ENCODE measurements around the gene PIEZO2.

Gene PIEZO2

GRCh38 chr18:11070593-11070992, 78.8 kb downstream of the PIEZO2 start:
- DNase-seq (ENCODE audit: low read depth in 4 of 4, low spot score in 1 of 4), result no peak

DNA sequence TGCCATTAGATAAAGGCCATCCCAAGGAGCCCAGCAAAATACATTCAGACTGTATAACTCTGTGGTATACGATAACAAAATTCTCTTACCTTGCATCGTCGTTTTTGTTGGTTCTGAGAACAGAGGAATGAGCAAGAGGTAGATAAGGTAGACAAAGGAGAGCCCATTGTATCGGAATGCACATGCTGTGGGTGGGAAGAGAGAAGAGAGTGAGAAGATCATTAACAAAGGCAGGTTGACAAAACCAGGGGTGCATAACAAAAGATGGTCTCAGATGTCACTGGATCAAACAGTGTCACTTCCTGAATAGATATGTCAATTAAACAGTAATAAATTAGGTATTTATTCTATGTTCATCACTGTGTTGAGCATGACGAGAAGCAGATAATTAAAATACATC, 83.3 kb downstream of the PIEZO2 start:
- DNase-seq (ENCODE audit: low read depth in 4 of 4, low spot score in 1 of 4), result no peak

GRCh38 chr18:11064727-11065460, 84.5 kb downstream of the PIEZO2 start:
- DNase-seq (ENCODE audit: low read depth in 4 of 4, low spot score in 1 of 4), result no peak

DNA sequence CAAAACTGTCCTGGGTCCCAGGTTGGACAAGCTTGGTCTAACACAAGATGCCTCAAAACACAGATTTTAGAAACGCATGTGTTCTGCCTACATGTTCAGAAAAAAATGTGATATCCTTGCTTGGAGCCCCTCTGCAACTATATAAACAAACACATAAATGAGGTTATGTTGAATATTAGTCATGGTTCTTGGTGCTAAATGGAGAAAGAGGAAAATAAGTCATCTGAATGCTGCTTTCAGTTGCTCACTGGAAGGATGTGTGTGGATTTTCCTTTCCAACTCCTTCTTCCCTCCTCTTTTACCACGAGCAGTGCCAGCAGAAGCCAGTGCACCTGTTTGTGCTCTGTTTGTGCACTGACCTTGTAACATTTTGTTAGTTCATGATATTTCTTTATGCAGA, 85.3 kb downstream of the PIEZO2 start:
- DNase-seq (ENCODE audit: low read depth in 4 of 4, low spot score in 1 of 4), result no peak

DNA sequence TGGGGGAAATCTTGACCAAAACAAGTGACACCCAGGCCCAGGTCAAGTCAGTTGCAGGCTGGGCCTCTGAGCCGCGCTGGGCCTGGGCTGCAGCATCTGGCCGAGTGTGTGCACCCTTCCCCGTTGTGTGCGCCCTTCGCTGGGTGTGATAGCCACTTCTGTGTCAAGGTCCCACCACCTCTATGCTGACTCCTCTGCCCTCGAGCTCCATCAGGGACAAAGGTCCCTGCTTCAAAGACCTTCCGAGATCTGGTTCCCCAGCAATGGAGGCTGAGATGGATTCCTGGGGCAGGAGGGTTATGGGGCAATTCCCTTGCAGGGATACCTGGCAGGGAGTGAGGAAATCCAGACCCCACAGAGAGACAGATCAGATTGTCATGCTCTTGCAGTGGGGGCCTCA, 93.6 kb downstream of the PIEZO2 start:
- no peak for DNase-seq (ENCODE audit: low read depth in 4 of 4, low spot score in 1 of 4)

DNA sequence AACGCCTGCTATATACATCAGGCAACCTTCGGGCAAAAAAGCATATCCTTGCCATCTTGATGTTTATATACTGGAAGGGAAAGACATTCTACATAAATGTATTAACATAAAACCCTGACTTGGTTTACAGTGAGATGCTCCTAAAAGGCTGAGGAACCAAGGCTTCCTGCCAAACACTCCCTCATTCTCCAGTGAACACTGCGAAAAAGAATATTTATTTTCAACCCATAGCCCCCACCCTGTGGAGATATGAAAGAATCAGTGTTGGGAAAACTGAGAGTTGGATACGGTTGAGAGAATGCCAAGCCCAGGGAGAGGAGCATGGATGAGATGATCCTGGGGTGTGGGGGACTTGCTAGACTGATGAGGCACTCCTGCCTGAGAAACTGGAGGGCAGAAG, 94.9 kb downstream of the PIEZO2 start:
- DNase-seq (ENCODE audit: low read depth in 4 of 4, low spot score in 1 of 4), result no peak

DNA sequence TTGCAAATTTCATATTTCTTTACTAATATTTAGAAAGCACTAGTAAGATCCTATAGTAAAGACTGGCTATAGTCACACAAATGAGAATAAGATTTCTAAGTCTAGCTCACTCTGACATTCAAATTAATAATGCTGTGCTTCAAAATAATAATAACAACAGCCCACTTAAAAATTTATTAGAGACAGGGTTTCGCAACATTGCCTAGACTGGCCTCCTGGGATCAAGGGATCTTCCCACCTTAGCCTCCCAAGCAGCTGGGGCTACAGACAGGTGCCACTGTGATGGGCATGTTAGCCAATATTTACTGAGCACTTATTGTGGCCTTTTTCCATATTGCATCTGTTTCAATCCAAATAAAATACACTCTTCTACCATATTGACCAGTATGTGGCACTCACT, 96.1 kb downstream of the PIEZO2 start:
- DNase-seq (ENCODE audit: low read depth in 4 of 4, low spot score in 1 of 4), result no peak

DNA sequence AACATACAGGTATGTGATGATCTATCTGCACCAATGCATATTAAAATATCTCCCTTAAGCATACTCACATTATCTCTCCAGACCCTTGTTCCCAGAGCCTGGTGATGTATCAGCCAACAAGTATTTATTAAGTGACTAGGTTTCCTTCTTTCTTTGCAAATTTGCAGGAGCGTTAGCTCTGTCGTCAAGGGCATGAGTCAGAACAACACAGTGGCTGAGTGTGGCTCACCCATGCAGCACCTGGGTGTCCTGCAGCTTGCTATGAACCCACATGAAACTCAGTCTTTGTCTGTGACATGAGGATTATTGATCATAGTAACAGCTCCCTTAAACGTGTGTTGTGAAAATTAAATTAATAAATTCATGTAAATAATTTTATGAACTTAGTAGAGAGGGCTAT, 96.6 kb downstream of the PIEZO2 start:
- DNase-seq (ENCODE audit: low read depth in 4 of 4, low spot score in 1 of 4), result no peak

DNA sequence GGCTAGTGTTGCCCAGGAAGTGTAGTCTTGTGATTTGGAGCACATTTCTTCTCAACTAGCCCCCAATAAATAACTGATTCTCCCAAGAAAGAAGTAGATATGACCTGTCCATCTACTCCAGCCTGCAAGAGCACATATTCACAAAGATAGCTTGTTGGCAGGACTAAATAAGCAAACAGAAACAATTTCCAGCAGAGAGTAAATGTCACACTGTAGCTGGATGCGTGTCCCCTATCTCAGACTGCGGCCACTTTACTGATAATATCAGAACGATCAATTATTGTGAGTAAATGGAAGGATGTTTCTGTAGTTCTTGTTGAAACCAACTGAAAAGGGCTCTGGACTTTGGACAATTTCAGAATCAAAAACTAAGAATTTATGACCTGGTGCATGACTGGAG, 97.9 kb downstream of the PIEZO2 start:
- no peak for DNase-seq (ENCODE audit: low read depth in 4 of 4, low spot score in 1 of 4)

GRCh38 chr18:11050966-11051365, 98.4 kb downstream of the PIEZO2 start:
- no peak for DNase-seq (ENCODE audit: low read depth in 4 of 4, low spot score in 1 of 4)

- no peak for DNase-seq (ENCODE audit: low read depth in 4 of 4, low spot score in 1 of 4)
These were observed 101.6 kb downstream of the PIEZO2 start for GRCh38 chr18:11047817-11048216.

DNA sequence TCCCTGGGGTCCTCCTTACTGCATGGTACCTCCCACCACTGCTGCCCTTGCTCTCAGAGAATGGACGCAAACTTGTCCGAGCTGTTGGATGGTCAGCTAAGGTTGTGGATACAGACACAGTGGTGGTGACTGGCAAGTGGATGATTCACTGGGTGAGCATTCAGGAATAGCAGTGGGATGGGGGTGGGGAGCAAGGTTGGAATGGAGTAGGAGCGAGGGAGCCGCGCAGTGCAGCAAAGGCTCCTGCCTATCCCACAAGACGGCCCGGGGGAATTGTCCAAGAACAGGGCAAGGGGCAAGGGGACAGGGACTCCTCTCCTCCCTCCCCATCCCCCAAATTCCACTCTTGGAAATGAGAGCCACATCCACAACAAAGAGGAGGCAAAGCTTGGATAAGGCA, 102.2 kb downstream of the PIEZO2 start:
- DNase-seq (ENCODE audit: low read depth in 4 of 4, low spot score in 1 of 4), result no peak

DNA sequence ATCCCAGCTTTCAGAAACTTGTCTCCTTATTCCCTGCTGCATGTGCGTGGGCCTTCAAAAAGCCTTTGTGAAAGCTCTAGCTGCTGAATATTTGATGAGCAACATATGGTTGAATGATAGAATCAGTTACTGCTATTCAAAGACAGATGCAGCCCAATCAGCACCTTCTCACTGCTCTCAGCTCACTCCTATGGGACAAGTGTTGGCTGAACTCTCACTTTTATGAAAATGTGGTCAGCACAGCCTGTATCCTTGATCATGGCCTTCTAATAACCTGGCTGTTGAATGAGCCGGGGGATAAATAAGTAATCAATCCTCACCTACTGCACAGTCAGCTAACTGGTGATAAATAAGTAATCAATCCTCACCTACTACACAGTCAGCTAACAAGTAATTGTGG, 103.2 kb downstream of the PIEZO2 start:
- DNase-seq (ENCODE audit: low read depth in 4 of 4, low spot score in 1 of 4), result no peak

GRCh38 chr18:11043694-11044093, 105.7 kb downstream of the PIEZO2 start:
- no peak for DNase-seq (ENCODE audit: low read depth in 4 of 4, low spot score in 1 of 4)

GRCh38 chr18:11042247-11042646, 107.1 kb downstream of the PIEZO2 start:
- DNase-seq (ENCODE audit: low read depth in 4 of 4, low spot score in 1 of 4), result no peak

GRCh38 chr18:11040823-11041656, 108.3 kb downstream of the PIEZO2 start:
- no peak for DNase-seq (ENCODE audit: low read depth in 4 of 4, low spot score in 1 of 4)

DNA sequence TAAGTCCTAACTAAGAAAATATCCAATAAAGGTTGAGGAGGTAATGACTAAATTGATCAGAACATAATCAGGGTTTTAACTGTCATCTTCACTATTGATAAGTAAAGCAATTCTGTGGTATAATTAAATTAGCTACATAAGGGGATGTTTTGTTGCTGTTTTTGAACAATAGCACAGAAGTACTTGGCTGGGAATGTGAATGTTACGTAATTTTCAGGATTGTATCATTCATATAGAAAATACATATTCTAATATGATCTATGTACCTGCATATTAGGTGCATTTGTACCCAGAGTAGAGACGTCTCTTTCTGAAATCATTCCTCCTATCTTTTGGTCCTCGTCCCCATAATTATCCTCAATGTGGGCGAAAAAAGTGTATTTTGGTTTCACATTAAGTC, 109.0 kb downstream of the PIEZO2 start:
- DNase-seq (ENCODE audit: low read depth in 4 of 4, low spot score in 1 of 4), result no peak

GRCh38 chr18:11037533-11038240, 111.7 kb downstream of the PIEZO2 start:
- DNase-seq (ENCODE audit: low read depth in 4 of 4, low spot score in 1 of 4), result no peak

DNA sequence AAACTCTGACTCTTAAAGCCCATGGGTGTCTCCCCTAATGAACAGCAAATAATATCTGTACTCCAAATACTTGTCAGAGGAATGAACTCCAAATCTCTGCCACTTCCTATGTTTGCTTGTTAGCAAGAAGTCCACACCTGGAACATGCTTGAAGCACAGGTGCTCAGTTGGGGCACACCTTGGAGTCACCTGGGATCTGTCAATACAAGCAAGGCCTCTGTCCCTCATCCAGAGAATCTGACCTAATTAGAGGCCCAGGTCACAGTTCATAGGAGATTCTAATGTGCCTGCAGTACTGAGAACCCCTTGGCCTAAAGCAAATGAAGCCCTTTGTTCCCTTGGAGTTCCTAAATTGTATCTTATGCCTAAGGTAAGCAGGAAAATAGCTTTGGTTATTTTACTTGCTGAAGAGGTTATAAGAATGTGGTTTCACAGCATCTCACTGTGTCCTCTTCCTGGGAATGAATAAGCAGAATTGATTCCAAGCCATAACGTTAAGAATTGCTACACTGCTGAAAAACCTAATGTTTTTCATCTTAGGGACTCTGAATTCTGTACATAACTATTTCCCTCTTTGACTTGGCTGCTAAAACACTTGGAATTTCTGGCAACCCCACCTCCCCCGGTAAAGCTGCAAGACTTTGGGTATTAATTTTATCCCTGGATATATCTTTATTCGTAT, 113.4 kb downstream of the PIEZO2 start:
- DNase-seq (ENCODE audit: low read depth in 4 of 4, low spot score in 1 of 4), result no peak

- DNase-seq (ENCODE audit: low read depth in 4 of 4, low spot score in 1 of 4), result no peak
These were observed 114.0 kb downstream of the PIEZO2 start for GRCh38 chr18:11035376-11035775.

DNA sequence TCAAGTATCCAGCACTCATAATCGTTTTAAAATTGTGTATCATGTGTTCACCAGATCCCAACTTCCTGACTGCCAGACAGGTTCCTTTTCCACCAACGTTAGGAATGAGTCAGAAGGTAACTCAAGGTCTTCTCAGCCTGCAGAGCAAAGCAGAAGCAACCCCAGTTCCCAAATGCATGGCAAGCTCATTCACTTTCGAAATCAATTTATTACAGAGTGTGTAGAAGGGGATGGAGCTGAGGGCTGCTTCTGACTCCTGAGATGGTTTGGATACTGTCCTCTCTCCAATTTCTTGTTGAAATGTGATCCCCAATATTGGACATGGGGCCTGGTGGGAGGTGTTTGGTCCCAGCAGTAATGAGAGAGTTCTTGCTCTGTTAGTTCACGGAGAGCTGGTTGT, 114.5 kb downstream of the PIEZO2 start:
- DNase-seq (ENCODE audit: low read depth in 4 of 4, low spot score in 1 of 4), result no peak

All from stimulated activated CD4-positive, alpha-beta T cell treated with anti-CD3 and anti-CD28 coated beads, Interleukin-1b, Interleukin-23, amount 100 ng/mL, for 24 hours (primary cell).